Ramos (cell line): ENCODE data around the gene DLG2.
"Not testable (repeated sequence)": the region's sequence is repeated elsewhere in the genome, so short reads cannot be mapped to it uniquely, and the experiment has no call there.

Source experiments
- in situ Hi-C: fragments of 300-500 bp; cut with MboI; formaldehyde crosslinking; loops from one replicate; pipeline ENCODE4 v1.14.3; 2022; ENCODE audit warnings: low sequenced_read_pairs; ENCODE audit not compliant: unreplicated experiment

Gene DLG2

DNA sequence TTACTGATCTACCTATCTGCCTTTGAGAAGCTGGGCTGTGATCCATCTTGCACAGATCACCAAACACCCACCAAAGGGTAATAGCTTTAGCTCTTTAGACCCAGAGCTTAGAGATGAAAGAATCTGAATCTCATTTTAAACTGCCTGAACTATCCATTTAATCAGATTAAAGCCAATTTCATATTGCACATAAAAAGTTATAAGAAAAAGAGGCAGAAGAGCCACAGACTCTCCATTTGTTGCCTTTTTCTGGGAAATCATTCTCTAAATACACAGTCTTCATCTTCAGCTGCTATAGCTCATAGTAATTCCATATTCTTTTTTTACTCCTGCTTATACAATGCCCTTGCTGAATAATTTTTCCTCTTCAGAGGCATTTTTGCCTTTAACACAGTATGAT, 271.2 kb downstream of the DLG2 start:
- in situ Hi-C loops = no loop called here

DNA sequence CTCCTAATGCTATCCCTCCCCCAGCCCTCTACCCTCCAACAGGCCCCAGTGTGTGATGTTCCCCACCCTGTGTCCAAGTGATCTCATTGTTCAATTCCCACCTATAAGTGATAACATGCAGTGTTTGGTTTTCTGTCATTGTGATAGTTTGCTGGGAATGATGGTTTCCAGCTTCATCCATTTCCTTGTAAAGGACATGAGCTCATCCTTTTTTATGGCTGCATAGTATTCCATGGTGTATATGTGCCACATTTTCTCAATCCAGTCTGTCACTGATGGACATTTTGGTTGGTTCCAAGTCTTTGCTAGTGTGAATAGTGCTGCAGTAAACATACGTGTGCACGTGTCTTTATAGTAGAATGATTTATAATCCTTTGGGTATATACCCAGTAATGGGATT, 277.6 kb downstream of the DLG2 start:
- in situ Hi-C loops = not testable (repeated sequence)

DNA sequence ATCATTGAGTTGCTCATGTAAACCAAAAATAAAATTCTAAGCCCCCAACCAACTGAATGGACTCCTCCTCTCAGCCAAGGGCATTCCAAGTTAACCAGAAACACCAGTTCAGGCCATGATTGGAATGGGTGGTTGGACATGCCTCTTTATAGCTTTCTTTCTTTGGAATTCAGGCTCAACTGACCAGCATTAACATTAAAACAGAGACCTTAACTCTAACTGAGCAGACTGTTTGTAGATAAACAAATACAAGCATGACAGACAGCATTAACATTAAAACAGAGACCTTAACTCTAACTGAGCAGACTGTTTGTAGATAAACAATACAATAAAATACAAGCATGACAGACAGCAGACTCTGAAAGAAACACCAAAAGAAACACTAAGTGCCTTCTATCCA, 278.2 kb downstream of the DLG2 start:
- in situ Hi-C loops = no loop called here

DNA sequence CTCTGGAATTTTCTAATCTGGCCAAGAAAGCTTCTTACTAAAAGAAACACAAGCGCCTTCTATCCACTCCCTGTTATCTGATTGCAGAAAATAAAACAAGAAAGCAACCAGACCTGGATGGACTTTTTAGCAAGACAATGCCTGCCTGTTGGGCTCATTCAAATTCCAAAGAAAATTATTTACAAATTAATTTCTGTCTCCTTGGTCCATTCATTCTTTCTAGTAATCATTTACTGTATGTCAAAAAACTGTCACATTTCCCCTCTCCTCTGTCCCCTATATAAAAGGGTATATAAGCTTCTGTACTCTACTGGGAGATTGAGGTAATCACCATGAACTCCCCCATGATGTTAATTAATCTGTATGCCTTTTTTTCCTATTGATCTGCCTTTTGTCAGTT, 279.9 kb downstream of the DLG2 start:
- in situ Hi-C loops = no loop called here

DNA sequence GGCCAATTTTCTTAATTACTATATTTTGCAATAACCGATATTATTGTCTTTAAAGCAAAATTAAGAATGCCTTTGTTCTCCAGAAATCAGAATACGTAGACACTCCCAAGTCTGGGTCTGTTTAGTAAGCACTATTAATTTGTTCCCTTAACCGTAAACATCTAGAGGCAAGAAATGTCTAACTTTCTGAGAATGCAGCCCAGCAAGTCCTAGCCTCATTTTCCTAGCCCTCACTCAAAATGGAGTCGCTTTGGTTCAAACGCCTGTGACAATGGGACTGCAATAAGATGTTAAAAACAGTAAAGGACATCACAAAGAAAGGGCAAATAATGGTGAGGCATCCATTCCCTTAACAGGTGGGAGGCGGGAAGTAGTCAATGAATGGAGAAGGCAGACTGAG, 280.7 kb downstream of the DLG2 start:
- in situ Hi-C loops = no loop called here

DNA sequence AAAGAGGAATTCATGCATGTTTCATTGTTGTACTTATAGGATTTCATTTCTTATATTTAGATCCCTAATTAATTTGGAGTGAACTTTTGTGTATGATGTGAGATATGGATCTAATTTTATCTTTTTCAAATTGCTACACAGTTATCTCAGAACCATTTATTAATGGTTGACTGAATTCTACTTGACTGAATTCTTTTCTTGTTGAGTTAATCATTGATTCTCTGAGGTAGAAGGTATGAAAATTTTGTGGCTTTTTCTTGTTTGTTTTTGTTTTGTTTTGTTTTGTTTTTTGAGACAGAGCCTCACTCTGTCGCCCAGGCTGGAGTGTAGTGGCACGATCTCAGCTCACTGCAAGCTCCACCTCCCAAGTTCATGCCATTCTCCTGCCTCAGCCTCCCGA, 286.3 kb downstream of the DLG2 start:
- in situ Hi-C loops = not testable (repeated sequence)

DNA sequence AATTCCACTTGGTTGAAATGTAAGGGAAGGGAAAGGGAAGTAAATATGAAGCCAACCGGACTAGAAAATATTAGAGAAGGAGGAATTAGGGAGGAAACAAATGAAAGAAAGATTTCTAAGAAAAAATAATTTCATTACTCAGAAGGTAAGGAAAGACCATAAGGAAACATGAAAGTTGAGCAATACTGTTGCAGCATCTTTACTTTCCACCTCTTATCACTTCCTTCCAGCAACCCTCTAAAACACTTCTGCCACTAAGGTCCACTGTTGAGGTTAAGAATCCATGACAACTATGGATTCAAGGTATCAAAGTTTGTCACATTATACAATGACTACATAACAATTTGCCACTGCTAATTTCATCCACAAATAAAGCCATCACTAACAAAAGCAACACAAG, 308.6 kb downstream of the DLG2 start:
- in situ Hi-C loops = no loop called here

DNA sequence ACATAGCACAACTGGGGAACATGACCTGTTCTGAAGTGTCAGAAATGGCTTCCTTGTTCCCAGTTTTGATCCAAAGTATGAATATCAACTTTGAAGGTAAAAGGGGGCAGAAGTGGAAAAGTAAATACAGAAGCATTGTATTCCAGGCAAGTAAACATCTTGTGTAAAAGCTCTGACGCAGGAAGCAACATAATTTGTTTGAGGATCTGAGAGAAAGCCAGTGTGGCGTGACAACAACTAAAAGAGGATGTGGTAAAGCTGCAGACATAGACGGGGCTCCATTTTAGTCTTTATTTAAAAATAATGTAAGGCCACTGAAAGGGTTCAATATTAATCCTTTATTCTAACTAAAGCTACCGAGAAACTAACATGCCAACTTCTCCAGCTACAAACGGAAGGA, 310.2 kb downstream of the DLG2 start:
- in situ Hi-C loops = no loop called here

DNA sequence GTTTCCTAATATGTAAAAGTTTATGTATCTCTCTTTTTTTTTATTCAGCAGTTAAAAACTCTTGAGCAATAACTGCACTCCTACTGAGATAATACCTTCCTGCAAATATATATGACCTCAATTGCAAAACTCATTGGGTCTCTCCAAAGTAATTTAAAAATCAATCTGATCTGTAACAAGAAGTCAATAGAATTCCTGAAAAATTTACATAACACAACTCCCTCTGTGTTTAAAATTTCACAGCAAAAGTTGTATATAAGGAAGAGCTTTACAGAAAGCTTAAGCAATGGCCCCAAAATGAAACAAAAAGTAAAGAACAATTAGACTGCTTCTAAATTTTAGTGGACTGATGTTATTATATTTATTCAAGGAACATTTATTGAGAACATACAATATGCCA, 313.4 kb downstream of the DLG2 start:
- in situ Hi-C loops = no loop called here

DNA sequence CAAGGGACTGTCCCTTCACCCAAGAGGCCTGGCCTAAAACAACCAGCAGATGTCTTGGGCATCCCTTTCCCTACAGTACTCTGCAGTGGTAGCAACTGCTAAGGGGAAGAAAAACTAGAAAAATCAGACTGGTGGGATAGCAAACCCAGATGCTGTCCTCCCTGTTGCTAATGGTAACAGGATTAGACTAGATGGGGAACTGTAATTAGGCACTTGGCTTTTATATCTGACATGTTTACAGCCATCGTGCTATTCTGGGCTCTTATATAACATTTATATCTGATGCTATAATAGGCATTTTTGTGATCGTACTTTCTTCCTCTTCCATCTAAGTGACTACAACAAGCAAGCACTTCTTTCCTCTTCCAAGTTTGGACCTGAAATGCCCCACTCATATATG, 316.7 kb downstream of the DLG2 start:
- in situ Hi-C loops = no loop called here

DNA sequence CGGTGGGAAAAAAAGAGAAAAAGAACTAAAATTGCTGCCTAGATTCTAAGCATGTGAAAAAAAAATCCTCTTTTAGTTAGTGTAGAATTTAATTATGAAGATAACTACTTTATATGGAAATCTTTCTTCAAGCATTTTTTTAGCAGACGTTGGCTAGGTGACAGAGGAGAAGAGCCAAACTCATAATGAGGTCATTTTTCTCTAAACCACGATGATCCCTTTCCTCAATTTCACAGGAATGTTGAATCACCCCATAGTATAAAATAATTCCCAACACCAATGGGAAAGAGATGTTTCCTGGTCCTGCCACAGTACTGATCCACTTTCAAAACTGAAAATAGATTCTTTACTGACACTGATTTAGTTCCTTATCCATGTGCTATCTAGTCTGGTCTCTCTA, 319.8 kb downstream of the DLG2 start:
- in situ Hi-C loops = no loop called here

DNA sequence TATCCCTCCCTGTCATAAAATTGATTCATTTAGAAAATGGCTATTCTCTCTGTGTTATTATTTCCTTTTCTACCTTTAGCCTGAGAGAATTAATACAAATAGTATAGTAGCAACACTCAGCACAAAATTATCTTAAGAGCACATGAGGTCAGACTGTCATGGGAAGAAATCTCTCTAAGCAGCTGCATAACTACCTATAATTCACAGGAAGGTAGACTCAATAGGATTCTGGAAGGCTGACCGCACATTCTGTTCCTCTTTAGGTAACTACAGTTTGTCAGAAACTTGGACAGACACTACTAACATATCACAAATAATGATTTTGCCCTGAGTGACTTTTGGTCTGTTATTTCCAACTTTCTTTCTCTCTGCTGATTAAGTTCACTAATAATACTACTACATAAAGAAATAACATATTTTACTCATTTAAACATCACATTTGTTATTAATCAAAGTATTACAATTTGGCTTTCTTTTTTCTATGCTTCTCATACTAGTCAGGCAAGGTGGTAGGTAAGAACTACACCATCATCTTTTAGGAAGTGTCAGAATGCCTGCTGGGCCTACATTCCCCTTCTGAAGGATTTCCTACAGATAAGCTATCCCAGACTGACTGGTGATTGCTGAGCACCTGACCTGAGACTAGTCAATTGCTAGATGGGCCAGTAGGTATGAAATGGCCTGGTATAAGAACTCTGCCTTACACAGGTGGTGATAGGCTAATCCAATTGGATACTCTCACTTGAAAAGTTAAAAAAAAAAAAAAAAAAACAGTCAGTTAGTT, 325.1 kb downstream of the DLG2 start:
- in situ Hi-C loops = no loop called here

DNA sequence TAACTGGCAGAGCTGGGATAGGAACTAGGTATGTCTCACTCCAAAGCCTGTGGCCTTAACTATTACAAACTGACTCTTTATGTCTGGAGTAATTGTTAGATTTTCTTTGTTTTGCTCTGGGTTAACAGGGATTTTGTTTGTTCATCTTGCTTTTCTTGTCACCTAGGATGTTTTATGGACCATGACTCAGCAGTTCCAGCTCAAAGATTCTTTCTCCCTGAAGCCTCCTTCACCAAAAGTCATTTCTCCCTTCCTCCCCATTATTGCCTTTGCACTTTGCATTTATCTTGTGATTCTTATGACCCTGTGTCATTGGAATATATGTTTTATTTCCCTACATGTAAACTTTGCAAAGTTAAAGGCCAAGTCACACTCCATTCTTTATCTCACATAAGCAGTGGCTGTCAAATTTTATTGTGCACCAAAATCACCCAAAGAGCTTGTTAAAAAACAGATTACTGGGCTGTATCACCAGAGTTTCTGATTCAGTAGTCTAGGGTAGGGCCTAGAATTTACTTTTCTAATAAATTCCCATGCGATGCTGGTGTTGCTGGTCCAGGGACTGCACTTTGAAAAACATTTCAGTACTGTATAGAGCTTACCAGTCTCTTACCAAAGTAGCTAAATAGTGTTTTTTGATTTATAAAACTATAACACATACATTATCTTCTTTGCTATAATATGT, 327.7 kb downstream of the DLG2 start:
- in situ Hi-C loops = no loop called here

DNA sequence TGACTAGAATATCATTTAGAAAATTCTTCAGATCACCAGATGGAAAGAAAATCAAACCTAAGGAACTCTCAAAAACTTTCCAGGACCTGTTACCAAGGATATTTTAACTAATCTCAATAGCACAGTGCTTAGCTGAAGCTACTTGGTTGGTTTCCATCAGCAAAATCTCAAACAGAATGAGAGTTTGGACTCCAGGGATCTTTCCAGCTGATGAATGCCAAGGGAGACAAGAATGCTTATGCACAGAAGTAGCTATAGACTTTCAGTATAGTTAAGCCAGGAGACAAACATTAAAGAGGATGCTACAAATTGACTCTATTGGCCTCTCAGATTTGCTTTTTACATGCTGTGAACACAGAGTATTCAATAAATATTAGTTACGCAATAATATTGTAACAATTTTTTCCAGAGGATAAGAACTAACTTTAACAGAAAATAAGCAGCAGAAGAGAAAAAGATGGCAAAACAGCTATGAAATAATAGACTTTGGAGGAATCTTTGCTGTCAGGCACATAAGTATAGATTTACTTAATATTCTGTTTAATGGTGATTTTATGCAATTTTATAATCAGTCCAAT, 331.4 kb downstream of the DLG2 start:
- in situ Hi-C loops = no loop called here

DNA sequence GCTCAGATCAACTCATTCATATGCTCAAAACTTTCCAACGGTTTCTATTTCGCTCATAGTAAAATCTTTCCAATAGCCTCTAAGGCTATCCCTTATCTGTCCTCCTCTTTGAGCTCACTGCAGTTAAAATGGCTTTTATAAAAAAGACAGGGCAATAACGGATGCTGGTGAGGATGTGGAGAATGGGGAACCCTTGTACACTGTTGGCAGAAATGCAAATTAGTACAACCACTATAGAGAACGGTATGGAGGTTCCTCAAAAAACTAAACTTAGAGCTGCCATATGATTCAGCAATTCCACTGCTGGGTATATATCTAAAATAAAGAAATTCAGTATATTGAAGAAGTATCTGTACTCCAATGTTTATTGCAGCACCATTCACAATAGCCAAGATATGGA, 345.6 kb downstream of the DLG2 start:
- in situ Hi-C loops = no loop called here

DNA sequence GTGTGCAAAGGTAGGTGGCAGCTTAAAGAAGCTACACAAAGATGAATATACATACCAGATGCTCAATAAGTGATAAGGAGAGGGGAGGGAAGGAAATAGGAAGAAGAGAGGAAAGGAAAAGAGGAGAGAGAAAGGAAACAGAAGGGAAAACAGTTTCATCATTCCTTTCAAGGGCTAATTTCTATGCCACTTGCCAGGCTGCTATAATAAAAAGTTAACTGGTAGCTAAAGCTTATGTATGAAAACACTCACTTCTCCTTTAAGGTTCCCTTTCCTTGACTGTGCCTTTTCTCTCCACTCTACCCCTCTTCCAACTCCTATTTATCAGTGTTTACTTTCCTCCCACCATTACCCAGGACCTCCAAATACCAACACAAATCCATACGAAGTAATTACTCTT, 347.9 kb downstream of the DLG2 start:
- in situ Hi-C loops = no loop called here

DNA sequence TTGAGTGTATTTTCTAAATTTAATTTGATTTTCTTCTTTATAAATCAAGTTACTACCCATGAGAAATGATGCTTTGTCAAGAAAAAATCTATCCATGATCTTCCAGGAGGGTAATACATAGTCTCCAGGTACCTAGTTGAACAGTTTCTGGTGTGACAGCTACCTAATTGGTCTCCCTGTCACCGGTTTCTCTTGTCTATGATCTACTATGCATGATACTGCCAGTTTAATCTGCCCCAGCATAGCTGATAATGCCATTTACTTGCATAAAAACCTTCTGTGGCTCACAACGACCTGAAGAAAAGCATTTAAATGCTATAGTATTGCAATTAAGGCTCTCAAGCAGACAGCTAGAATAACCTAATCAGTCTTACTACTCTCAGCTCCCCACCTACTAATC, 349.5 kb downstream of the DLG2 start:
- in situ Hi-C loops = no loop called here

DNA sequence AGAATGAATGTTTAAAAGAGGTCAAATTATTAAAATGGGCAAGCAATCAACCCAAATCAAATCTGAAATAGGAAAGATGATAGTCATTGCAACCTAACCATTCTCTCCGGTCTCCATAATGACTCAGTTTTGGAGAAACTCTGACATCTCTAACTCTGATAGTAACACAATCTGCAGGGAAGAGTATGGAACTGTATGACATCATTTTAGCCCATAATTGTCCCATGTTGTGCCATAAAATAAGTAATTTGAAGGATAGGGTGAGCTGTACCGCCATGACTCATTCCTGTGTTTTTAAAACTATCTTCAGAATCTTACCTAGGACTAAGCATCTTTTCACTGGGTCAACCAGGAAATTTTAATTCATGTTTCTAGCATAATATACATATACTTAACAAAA, 350.8 kb downstream of the DLG2 start:
- in situ Hi-C loops = no loop called here

DNA sequence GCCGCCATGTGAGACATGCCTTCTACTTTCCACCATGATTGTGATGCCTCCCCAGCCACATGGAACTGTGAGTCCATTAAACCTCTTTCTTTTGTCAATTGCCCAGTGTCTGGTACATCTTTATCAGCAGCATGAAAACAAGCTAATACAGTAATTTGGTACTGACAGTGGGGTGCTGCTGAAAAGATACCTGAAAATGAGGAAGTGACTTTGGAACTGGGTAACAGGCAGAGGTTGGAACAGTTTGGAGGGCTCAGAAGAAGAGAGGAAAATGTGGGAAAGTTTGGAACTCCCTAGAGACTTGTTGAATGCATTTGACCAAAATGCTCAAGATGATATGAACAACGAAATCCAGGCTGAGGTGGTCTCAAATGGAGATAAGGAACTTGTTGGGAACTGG, 356.8 kb downstream of the DLG2 start:
- in situ Hi-C loops = not testable (repeated sequence)

DNA sequence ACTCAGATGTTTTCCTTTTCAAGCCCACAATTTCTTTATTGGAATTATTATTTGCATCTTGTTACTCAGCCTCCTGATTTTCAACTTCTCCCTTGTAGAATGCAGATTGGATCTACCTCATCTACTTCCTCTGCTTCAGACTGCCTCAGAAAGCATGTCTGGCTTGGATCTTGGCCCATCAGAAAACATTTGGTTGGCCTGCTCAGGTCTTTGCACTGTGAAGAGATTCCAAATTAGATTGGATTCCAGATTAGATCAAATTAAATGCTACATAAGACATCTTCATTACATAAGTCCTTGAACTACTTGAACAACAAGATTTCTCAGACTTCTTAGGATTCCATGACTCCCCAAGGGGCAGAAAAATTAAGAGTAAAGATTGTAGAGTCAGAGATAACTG, 358.0 kb downstream of the DLG2 start:
- in situ Hi-C loops = no loop called here

DNA sequence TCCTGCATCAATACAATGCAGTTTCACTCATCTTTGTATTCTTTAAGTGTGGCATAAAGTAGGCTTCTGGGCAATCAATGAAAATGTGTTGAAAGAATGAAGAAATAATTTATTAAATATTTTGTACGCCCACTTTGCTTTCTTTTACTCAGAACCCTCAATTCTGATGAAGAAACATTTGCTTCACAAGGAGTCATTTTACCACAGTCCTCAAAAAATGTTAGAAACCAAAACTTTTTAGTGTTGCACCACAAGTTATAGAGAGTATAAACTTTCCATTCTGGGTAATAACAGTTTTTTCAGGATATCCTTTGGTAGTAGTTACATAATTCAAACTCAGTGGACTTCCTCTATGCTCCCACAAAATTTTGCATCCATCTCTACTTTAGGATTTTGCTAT, 360.5 kb downstream of the DLG2 start:
- in situ Hi-C loops = no loop called here

DNA sequence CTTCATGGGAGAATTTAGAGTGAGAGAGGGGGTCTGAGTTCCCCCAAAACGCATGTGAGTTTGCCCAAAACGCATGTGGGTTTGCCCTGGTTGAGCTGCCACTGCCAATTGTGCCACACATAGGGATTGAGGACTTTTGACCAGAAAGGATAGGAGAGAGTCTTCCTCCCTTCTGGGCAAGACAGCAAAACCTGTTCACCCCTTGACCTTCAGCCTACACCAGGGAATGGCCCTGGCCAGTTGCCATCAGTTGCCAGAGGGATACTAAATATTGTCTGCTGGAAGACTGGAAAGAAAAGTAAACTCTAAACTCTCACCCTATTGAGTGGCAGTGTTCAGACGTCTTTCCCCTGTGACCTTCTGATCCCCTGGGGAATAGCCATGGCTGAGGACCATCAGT, 363.8 kb downstream of the DLG2 start:
- in situ Hi-C loops = no loop called here
